Glutamatergic neuron (in vitro differentiated cells): ENCODE data around the gene CDC42BPB. TPM values are rescaled to one million over a fixed set of nuclear protein-coding genes. Genes with fewer than 3 reads are reported as not detected.

Source experiments
- DNase-seq: peaks from one replicate; pipeline ENCODE4 v3.0.0; 2022
- H3K27ac Mint-ChIP-seq: one replicate; pipeline ENCODE4 v1.8.0; 2020; ENCODE audit warnings: mild to moderate bottlenecking, mixed read lengths, inconsistent platforms; ENCODE audit not compliant: unreplicated experiment
- H3K27me3 Mint-ChIP-seq: one replicate; pipeline ENCODE4 v1.8.0; 2020; ENCODE audit warnings: mild to moderate bottlenecking, moderate library complexity, mixed read lengths, inconsistent platforms; ENCODE audit not compliant: unreplicated experiment
- H3K36me3 Mint-ChIP-seq: one replicate; pipeline ENCODE4 v1.8.0; 2020; ENCODE audit warnings: mild to moderate bottlenecking, mixed read lengths, inconsistent platforms; ENCODE audit not compliant: unreplicated experiment
- H3K4me1 Mint-ChIP-seq: one replicate; pipeline ENCODE4 v1.8.0; 2020; ENCODE audit warnings: mild to moderate bottlenecking, low read depth, mixed read lengths, inconsistent platforms; ENCODE audit not compliant: unreplicated experiment
- H3K4me3 Mint-ChIP-seq: one replicate; pipeline ENCODE4 v1.8.0; 2020; ENCODE audit warnings: mild to moderate bottlenecking, mixed read lengths, inconsistent platforms; ENCODE audit not compliant: unreplicated experiment
- H3K9me3 Mint-ChIP-seq: one replicate; pipeline ENCODE4 v1.8.0; 2020; ENCODE audit warnings: mild to moderate bottlenecking, moderate library complexity, mixed read lengths, inconsistent platforms; ENCODE audit not compliant: unreplicated experiment
- total RNA-seq: library from RNA; stranded (reverse); fragmentation: NEBNext Ultra II Directional; extraction: Animal tissue kit (Norgen Biotek cat#: 25700); gene quantifications from one replicate; pipeline ENCODE4 v1.2.1, GENCODE V29; 2021; ENCODE audit not compliant: unreplicated experiment
- TF ChIP-seq, protein P1 (sequence below): fragments of 200-600 bp; sonication (generic); IDR thresholded peaks from one replicate; pipeline ENCODE4 v1.5.0; 2021; ENCODE audit not compliant: partially characterized antibody, unreplicated experiment

Gene CDC42BPB
- total RNA-seq, 1 donor from 2014 or later, result 125 TPM

DNA sequence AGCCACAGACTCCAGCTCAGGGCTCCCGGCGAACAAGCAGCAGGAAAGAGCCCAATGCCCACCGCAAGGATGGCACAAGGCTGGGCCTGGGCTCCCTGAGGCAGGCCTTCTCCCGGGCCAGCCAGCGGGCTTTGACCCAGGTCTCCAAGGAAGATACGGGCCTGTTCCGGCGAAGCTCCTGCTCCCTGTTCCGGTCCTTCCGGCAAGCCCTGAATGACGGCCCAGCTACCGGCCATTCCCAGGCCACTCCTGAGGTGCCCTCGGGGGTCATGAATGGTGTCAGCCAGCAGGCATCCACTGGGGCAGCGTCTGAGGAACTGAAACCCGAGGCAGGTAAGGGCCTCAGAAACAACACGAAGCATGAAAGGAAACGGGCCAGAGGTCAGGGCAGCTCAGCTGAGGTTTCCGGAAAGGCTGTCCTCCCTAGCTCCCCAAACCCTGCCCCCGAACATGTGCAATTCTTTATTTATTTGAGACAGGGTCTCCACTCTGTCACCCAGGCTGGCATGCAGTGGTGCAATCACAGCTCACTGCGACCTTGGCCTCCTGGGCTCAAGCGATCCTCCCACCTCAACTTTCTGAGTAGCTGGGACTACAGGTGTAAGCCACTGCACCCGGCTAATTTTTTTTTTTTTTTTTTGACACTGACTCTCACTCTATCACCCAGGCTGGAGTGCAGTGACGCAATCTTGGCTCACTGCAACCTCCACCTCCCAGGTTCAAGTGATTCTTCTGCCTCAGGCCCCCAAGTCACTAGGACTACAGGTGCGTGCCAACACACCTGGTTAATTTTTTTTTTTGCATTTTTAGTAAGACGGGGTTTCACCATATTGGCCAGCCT lies 43.2 kb upstream of the CDC42BPB start:
- H3K9me3 Mint-ChIP-seq, result peaks cover 4% of the 10 kb centered on the region
- no peaks in the 10 kb centered on the region for H3K36me3 Mint-ChIP-seq
- H3K27me3 Mint-ChIP-seq, result peaks cover 13% of the 10 kb centered on the region
- no peak overlapping the region for H3K27ac Mint-ChIP-seq
- peaks cover 7% of the 10 kb centered on the region for H3K4me1 Mint-ChIP-seq
- TF ChIP-seq, protein P1, sequence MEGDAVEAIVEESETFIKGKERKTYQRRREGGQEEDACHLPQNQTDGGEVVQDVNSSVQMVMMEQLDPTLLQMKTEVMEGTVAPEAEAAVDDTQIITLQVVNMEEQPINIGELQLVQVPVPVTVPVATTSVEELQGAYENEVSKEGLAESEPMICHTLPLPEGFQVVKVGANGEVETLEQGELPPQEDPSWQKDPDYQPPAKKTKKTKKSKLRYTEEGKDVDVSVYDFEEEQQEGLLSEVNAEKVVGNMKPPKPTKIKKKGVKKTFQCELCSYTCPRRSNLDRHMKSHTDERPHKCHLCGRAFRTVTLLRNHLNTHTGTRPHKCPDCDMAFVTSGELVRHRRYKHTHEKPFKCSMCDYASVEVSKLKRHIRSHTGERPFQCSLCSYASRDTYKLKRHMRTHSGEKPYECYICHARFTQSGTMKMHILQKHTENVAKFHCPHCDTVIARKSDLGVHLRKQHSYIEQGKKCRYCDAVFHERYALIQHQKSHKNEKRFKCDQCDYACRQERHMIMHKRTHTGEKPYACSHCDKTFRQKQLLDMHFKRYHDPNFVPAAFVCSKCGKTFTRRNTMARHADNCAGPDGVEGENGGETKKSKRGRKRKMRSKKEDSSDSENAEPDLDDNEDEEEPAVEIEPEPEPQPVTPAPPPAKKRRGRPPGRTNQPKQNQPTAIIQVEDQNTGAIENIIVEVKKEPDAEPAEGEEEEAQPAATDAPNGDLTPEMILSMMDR, result no peak
- DNase-seq, result no peak
- H3K4me3 Mint-ChIP-seq, result no peak overlapping the region

DNA sequence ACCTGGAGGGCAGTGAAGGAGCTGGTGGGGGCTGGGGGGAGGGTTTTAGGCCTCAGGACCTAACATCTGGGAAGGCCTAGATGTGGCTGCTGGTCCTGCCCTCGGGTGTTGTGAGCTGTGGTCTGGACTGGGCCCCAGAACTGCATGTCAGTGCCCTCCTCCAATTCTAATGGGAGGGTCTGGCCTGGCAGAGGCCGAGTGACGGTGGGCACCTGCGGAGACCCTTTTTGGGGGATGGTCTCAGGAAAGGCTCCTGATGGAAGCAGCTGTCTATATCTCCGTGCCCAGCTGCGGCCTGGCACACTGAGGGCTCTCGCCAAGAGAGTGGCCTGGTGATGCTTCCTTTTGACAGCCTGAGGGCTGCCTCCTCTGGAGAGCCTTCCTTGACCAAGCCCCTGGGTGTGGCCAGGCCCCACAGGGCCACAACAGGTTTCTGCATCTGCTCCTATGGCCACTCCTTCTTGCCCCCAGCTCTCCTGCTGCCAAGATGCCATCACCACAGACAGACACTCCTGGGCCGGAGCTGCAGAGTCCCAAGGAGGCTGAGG lies 42.5 kb upstream of the CDC42BPB start:
- Mint-ChIP-seq H3K27me3 (peaks cover 9% of the 10 kb centered on the region), H3K4me1 (peaks cover 4% of the 10 kb centered on the region), H3K27ac (no peak overlapping the region), H3K36me3 (no peaks in the 10 kb centered on the region), H3K4me3 (no peak overlapping the region), H3K9me3 (peaks cover 3% of the 10 kb centered on the region)
- TF ChIP-seq, protein P1, result no peak
- no peak for DNase-seq

DNA sequence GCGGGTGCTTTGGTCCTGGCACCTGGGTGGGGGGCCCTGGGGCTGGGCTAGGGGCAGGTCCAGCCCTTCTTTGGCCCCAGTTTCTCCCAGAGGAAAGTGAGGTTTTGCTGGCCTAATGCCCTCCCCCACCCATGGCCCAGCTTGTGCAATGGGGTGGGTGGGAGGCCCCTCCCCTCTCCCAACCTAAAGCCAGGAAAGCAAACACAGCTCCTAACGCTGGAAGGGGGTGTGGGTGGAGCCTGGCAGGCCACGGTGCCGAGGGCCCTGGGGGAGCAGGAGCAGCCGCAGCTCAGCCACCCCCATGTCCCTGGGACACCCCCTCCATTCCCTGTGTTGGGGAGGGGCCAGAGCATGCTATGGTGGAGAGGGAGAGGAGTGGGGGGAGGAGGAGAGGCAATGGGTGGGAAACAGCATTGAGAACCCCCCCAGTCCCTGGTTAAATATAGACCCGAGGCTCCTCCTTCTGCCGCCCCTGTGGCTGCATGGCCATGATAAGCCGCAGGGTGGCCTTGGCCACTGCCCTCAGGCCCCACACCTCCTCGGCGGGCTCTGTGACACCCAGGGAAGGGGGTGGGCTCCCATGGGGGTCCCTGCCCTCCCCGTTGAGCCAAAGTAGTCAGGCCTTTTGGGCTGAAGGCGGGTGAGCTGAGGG lies 41.9 kb upstream of the CDC42BPB start:
- H3K9me3 Mint-ChIP-seq, result peaks cover 3% of the 10 kb centered on the region

DNA sequence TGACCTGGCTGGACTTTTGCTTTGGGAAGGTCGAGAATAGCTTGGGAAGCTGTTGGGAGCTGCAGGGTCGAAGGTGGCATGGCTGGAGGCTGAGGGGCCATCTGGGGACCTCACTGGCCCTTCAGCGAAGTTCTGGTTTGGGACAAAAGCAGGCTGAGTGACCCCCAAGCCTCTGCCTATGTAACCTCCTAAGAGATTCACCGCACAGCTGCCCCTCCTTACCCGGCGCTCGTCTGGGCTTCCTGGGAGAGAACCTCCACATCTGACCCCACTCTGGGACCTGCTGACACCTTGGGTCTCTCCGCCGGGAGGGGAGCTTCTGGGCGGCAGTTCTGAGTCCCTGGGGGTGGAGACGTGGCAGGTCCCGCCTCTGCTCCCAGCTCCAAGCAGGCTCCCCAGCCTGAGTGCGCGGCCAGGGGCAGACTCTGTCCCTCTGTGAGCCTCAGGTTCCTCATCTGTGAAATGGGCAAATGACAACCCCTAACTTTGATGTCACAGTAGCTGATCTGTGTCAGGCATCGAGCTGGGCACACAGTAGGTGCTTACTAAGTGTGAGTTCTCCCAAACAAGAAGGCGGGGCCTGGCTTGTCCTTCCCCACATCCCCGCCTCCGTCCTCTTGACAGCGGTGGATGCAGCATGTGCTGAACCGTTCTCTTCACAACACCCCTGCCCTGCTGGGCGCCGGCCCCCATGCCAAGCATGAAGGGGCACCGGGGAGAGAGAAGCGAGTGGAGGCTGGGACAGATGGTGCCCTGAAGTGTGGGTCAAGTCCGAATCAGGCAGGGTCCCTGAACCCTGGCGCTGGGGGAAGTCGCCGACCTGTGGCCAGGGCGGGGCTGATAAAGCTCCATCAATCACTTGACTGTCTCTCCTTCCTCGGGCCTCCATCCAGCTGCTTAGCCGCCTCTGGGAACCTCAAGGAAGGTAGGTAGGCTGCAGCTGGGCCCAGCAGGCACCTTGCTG lies 40.9 kb upstream of the CDC42BPB start:
- DNase-seq, result no peak
- Mint-ChIP-seq H3K4me1 (peaks cover under 1% of the 10 kb centered on the region), H3K9me3 (no peaks in the 10 kb centered on the region), H3K27me3 (peaks cover 6% of the 10 kb centered on the region), H3K27ac (no peak overlapping the region), H3K36me3 (no peaks in the 10 kb centered on the region), H3K4me3 (no peak overlapping the region)
- TF ChIP-seq, protein P1, result no peak

More for the DNA sequence above, 41.9 kb upstream of the CDC42BPB start:
- Mint-ChIP-seq H3K27me3 (peaks cover 9% of the 10 kb centered on the region), H3K36me3 (no peaks in the 10 kb centered on the region), H3K4me1 (peaks cover 4% of the 10 kb centered on the region), H3K27ac (no peak overlapping the region), H3K4me3 (no peak overlapping the region)
- no peak for DNase-seq
- TF ChIP-seq, protein P1, result no peak
